GM18870 (cell line): ENCODE measurements around the gene LGALS7B.
"Not testable (repeated sequence)": the region's sequence is repeated elsewhere in the genome, so short reads cannot be mapped to it uniquely, and the experiment has no call there.

Experiments
- ATAC-seq: cut with Tn5 transposase; IDR thresholded peaks from one replicate; pipeline ENCODE4 v1.9.1; 2021; ENCODE audit warnings: moderate library complexity; ENCODE audit not compliant: unreplicated experiment

LGALS7B gene

DNA sequence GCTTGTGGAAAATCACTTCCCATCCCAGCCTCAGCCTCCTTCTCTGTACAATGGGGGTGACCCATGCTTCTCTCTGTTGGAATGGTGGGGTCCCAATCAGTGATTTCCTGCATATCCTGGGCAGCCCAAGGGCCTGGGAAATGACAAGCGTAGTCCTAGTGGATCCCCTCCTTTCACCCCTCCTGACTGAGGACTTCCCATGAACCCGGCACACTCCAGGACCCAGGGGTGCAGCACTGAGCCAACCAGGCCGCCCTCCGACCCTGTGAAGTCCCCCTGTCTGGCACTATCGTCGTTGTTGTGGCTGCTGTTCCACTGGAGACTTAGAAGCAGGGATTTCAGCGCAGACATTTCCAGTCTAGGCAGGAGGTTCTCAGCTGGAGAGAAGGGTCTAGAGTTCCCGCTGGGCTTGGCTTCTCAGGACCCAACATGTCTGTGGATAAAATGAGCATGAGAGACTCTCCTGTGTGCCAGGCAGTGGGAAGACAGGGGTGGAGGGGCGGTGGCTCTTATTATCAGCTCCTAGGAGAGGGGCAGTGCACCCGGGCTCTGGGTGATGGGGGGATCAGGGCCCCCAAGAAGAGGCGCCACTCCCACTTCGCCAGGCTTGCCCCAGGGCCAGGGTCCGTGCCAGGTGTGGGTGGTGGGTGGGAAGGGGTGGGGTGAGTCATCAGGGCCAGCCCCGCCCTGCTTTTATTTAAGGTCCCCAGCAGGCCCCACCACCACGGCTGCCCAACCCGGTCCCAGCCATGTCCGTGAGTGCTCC, at the start of gene LGALS7B:
Gene LGALS7B (plus strand): TSS at position 723 of the 766 bp plus-strand sequence. CDS start 27 bp downstream, at position 750.
- ATAC-seq: no peak

DNA sequence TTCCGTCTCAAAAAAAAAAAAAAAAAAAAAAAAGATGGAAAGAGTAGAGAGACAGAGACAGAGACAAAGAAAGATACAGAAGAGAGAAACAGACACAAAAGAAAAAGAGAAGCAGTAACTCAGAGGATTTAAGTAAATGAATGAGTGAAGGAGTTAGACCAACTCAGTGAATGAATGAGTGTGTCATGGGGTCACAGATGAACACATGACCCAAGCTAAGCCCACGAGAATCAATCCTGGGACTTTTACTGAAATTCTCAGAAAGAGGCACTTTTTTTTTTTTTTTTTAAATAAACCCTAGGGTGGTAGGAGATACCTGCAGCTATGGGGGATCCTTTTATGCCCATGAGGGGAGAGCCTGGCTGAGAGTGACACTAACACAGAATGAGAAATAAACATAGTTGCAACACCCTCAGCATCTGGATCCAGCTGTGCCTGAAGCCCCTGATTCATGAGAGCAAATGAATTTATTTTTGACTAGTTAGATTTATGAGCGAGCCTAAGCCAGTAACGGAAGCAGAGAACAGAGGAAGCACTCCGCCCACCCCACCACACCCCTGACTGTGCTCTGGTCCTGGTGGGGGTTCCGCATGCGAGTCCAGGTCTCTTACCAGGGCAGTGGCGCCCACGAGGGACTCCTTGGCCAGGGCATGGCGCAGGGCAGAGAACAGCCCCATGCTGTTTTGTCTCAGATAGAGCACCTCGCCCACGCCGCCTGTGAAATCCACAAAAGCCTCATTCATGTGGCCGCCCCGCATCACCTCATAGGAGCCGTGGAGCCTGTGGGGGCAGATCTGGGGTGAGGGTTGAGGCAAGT, 49.4 kb upstream of the LGALS7B start:
- no peak for ATAC-seq

DNA sequence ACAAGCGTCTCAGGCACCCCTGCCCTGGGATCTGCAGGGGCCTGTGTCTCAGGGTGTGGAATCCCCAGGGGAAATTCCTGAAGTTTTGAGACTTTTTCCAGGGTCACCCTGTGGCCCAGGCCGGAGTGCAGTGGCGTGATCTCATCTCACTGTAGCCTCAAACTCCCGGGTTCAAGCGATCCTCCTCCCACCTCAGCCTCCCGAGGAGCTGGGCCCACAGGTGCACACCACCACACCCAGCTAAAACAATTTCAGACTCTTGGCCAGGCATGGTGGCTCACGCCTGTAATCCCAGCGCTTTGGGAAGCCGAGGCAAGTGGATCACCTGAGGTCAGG, 48.8 kb upstream of the LGALS7B start:
- no peak for ATAC-seq

DNA sequence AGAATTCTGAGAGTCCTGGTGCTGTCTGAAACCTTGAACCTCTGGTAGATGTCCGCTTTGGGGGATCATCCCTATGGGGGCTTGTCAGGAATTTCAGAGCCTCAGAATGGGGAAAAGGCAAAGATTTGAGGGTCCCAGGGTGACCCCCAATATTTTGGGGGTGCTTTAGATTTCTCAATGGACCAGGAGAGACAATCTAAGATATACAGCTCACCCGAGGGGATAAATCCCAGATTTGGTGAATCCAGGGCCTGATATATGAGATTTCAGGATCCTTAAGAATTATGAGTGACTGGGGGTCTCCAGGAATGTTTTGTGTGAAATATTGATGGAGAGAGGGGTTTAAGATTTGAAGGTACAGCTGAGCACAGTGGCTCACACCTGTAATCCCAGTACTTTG, 48.1 kb upstream of the LGALS7B start:
- ATAC-seq: no peak

DNA sequence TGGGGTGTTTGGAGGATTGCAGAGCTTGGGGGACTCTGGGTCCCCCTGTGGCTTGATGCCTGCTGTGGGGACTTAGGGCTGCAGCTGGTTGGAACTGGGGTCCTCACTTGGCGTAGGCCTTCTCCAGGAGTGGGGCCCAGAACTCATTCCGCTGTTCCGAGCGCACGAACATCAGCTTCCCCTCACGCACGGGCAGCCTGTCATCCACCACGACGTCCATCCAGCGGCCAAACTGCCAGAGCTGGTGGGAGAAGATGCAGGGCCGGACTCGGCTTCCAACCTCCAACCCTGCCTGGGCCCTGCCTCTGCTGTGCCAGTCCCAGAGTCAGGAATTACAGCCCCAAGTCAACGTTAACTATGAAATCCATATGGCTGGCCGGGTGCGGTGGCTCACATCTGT, 47.3 kb upstream of the LGALS7B start:
- no peak for ATAC-seq

DNA sequence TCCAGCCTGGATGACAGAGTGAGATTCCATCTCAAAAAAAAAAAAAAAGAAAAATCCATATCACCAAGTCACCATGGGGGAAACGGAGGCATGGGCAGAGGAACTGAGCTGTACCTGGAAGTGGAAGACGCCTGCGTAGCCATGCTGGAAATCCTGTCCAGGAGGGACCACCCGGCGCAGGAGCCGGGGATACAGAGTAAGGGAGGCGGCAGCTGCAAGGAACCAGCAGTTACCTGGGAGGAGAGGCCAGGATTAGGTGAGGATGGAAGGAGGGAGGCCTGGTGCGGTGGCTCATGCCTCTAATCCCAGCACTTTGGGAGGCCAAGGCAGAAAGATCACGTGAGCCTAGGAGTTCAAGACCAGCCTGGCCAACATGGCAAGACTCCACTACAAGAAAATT, 46.7 kb upstream of the LGALS7B start:
- no peak for ATAC-seq

DNA sequence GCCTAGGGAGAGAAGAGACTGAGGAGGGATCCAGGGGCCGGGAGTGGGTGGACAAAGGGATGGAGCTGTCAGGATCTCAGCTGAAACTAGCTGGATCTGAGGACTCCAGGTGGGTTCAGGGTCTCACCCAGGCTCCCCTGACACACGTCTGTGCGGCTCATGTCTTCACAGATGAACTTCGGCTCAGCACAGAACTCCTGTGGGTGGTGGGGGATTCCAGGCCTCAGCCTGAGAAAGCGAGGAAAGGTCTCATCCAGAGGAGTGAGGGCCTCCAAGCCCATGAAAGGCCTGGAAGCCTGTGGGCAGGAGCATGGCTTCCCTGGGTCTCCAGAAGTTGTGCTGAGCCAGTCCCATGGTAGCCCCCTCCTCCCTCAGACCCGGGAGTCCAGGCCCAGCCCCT, 46.1 kb upstream of the LGALS7B start:
- no peak for ATAC-seq

DNA sequence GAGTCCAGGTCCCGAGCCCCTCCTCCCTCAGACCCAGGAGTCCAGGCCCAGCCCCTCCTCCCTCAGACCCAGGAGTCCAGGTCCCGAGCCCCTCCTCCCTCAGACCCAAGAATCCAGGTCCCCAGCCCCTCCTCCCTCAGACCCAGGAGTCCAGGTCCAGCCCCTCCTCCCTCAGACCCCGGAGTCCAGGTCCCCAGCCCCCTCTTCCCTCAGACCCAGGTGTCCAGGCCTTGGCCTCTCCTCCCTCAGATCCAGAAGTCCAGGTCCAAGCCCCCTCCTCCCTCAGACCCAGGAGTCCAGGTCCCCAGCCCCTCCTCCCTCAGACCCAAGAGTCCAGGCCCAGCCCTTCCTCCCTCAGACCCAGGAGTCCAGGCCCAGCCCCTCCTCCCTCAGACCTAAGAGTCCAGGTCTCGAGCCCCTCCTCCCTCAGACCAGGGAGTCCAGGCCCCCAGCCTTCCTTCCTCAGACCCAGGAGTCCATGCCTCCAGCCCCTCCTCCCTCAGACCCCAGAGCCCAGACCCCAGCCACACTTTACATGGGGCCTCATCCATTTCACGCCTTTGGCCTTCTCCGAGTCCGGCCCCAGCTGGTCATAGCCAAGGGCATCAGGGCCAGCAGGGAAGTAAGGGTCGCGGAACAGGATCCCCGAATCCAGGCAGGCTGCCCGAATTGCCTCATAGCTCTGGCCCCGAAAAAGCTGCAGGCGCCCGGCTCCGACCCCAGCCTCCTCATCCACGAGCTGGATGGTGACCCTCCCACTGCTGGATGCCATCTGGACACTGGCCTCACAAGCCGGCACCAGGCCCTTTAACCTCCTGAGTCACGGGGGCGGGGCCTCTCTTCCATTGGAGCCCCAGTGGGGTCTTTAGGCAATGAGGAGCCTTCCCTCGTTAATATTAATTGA, 45.4 kb upstream of the LGALS7B start:
- no peak for ATAC-seq

DNA sequence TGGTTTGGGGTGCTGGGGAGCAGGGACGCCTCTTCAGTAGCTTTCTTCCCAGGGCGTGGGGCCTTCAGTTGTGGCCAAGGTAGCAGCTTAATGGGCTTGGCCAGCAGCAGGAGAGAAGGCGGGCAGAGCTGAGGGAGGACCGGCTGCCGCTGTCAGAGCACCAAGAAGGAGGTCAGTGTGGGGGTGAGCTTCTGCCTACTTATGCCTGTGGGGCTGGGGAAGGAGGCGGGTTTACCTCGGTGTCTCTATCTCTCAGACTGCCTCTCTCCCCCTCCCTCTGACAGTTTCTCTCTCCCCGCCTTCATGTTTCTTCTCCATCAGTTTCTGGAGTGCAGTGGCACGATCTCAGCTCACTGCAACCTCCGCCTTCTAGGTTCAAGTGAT, 44.7 kb upstream of the LGALS7B start, which contains the start of gene CAPN12:
Gene CAPN12 (minus strand): TSS at position 177 of the 384 bp plus-strand sequence. CDS start 309 bp downstream, outside the sequence.
- ATAC-seq: no peak

DNA sequence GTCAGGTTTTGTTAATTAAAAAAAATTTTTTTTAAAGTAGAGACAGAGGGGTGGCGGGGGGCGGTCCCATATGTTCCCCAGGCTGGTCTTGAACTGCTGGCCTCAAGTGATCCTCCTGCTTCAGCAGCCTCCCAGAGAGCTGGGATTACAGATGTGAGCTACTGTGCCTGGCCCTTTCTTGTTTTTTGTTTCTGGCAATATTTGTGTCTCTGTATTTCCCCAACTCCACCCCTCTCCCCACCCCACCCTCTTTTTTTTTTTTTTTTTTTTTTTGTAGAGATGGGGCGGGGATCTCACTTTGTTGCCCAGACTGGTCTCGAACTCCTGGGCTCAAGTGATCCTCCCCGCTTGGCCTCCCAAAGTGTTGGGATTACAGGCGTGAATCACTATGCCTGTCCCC, 44.1 kb upstream of the LGALS7B start:
- no peak for ATAC-seq

DNA sequence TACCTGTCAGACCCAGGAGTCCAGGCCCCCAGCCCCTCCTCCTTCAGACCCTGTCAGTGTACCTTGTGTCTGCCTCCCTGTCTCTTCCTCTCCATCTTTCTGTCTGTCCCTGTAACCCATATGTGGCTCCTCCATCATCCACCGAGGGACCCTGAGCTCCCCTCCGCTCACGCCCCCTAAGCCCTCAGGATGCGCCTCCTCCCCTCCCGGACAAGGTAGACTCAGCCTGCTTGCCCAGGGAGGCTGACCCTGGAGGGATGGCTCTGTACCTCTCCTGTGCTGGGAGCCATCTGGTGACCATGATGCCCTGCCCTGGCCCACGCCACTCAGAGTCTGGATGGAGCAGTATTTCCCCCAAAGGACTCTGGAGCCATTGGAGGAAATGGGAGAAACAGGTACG, 43.7 kb upstream of the LGALS7B start:
- no peak for ATAC-seq

DNA sequence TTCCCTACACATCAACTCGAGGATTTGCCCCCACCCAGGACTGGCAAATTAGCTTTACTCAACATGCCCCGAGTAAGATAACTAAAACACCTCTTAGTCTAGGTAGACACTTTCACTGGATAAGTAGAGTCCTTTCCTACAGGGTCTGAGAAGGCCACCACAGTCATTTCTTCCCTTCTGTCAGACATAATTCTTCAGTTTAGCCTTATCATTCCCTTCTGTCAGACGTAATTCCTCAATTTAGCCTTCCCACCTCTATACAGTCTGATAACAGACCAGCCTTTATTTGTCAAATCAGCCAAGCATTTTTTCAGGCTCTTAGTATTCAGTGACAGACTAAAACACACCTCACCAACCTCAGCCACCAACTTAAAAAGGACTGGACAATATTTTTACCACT, 35.2 kb upstream of the LGALS7B start:
- ATAC-seq: not testable (repeated sequence)

DNA sequence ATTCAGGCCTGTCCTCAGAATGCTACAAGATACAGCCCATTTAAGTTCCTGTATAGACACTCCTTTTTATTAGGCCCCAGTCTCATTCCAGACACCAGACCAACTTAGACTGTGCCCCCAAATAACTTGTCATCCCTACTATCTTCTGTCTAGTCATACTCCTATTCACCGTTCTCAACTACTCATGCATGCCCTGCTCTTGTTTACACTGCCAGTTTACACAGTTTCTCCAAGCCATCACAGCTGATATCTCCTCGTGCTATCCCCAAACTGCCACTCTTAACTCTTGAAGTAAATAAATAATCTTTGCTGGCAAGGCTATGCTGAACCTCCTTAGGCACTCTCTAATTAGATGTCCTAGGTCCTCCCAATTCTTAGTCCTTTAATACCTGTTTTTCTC, 34.8 kb upstream of the LGALS7B start:
- not testable (repeated sequence) for ATAC-seq

DNA sequence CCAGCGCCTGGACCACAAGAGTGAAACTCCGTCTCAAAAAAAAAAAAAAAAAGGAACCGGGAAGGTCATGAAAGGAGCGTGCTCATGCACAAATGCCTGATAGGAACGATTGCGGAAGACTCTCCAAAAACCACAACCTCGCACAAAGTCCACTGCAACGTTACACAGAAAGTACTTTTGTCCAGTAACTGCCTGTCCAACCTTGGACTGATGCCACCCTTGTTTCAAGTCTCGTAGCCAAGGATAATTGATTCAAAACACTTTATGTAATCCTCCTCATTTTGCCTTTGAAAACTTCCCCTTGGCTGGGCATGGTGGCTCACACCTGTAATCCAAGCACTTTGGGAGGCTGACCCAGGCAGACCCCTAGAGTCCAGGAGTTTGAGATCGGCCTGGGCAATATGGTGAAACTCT, 29.4 kb upstream of the LGALS7B start:
- no peak for ATAC-seq

DNA sequence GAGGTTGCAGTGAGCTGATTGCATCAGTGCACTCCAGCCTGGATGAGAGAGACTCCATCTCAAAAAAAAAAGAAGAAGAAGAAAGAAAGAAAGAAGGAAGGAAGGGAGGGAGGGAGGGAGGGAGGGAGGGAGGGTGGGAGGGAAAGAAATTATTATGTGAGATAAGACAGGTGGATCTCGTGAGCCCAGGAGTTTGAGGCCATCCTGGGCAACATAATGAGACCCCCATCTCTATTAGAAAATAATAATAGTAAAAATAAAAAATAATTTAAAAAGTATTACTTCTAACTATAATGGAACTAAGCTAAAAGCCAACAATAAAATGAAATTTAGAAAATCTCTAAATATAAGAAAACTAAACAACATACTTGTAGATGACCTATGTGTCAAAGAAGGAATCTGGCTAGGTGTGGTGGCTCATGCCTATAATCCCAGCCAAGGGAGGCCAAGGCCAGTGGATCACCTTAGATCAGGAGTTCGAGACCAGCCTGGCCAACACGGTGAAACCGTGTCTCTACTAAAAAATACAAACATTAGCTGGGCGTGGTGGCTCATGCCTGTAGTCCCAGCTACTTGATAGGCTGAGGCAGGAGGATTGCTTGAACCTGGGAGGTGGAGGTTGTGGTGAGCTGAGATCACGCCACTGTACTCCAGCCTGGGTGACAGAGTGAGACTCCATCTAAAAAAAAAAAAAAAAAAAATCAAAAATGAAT, 28.0 kb upstream of the LGALS7B start:
- not testable (repeated sequence) for ATAC-seq

DNA sequence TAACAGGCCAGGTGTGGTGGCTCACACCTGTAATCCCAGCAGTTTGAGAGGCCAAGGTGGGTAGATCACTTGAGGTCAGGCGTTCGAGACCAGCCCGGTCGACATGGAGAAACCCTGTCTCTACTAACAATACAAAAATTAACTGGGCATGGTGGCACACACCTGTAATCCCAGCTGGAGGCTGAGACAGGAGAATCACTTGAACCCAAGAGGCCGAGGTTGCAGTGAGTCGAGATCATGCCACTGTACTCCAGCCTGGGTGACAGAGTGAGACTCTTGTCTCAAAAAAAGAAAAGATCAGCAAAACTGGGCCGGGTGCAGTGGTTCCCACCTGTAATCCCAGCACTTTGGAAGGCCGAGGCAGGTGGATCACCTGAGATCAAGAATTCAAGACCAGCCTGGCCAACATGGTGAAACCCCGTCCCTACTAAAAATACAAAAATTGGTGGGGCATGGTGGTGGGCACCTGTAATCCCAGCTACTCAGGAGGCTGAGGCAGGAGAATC, 27.1 kb upstream of the LGALS7B start:
- not testable (repeated sequence) for ATAC-seq

DNA sequence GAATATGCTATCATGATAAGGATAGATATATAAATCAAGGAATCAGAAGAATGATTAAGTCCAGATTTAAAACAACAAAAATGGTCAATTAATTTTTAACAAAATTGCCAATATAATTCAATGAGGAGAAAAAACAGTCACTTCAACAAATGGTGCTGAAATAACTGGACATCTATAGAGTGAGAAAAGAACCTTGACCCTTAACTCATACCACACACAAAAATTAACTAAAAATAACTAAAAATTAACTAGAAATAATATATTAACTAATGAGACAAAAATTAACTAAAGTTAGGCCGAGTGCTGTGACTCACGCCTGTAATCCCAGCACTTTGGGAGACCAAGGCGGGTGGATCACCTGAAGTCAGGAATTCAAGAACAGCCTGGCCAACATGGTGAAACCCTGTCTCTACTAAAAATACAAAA, 25.2 kb upstream of the LGALS7B start:
- no peak for ATAC-seq

DNA sequence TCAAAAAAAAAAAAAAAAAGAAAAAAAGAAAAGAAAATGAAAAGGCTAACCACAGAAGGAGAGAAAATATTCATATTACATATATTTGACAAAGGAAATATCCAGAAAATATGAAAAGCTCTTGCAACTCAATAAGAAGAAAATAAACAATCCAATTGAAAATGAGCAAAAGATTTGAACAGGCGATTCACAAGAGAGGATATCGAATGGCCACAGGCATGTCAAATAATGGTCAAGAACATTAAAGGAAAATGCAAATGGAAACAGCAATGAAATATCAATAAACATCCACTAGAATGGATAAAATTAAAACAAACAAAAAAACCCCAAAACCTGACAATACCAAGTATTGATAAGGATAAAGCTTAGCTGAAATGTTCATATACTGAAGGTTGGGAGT, 23.8 kb upstream of the LGALS7B start:
- ATAC-seq: no peak

DNA sequence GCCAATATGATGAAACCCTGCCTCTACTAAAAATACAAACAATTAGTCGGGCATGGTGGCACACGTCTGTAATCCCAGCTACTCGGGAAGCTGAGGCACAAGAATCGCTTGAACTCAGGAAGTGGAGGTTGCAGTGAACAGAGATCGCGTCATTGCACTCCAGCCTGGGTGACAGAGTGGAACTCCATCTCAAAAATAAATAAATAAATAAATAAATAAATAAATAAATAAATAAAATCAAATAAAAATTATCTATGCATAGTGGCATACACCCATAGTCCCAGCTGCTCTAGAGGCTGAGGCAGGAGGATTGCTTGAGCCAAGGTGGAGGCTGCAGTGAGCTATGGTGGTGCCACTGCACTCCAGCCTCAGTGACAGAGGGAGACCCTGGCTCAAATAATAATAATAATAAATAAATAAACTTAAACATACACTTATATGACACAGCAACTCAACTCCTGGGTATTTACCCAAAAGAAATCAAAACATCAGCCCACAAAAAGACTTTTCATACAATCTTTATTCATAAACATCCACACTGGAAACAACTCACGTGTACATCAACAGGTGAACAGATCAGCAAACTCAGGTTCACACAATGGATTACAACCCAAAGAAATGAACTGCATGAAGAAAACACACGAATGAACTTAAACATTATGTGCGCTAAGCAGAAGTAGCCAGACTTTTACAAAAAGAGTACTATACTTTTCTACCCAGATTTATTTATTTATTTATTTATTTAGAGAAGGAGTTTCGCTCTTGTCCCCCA, 22.5 kb upstream of the LGALS7B start:
- no peak for ATAC-seq
